ENCODE results near the gene CENPE.

Gene CENPE

DNA sequence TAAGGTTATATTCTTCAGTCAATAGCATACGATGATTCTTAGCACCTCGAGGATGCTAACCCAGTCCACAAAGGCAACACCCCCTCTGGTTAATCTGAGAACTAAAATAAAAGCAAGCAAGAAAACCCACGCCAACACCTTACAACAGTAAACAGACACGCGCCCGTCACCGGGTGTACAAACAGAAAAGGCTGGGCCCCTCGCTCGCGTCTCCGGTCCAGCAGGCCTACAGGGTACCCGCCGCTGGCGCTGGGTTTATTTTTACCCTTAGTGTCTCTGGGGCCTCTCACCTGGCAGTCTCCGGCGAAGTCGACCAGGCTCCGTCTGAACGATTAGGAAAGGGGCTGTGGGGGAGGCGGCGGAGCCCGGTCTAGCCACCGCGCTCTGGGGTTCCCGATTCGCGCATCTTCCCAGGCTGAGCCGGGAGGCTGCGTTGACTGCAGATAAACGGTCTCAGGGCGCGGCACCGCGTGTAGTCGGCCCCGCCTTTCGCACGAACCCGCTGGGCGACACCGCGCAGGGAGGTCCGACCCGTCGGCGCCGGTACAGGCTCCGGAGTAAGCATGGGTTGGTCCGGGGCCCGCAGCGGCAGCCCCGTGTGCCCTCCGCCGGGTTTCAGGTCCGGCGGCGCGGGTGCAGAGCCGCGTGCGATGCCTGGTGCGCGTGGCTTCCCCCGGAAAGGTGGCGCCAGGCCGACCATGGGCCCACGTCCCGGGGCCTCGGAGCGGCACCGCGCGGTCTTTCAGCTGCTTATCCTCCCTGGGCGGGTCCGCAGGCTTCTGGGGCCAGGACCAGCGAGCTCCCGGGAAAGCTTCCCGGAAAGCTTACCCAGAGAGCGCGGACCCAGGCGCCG is 122.0 kb downstream of the CENPE start:
- TF ChIP-seq, protein P1, sequence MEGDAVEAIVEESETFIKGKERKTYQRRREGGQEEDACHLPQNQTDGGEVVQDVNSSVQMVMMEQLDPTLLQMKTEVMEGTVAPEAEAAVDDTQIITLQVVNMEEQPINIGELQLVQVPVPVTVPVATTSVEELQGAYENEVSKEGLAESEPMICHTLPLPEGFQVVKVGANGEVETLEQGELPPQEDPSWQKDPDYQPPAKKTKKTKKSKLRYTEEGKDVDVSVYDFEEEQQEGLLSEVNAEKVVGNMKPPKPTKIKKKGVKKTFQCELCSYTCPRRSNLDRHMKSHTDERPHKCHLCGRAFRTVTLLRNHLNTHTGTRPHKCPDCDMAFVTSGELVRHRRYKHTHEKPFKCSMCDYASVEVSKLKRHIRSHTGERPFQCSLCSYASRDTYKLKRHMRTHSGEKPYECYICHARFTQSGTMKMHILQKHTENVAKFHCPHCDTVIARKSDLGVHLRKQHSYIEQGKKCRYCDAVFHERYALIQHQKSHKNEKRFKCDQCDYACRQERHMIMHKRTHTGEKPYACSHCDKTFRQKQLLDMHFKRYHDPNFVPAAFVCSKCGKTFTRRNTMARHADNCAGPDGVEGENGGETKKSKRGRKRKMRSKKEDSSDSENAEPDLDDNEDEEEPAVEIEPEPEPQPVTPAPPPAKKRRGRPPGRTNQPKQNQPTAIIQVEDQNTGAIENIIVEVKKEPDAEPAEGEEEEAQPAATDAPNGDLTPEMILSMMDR (IDR thresholded peaks at IDR 0.05; ENCODE audit: borderline replicate concordance, insufficient read depth, low read depth, low read length), result 0 out of 2 replicates have a peak, but pooled peaks have one; percentile 9
- H3K4me3 ChIP-seq (ENCODE audit: low read depth, low read length), result peak overlapping the region; percentile 86

DNA sequence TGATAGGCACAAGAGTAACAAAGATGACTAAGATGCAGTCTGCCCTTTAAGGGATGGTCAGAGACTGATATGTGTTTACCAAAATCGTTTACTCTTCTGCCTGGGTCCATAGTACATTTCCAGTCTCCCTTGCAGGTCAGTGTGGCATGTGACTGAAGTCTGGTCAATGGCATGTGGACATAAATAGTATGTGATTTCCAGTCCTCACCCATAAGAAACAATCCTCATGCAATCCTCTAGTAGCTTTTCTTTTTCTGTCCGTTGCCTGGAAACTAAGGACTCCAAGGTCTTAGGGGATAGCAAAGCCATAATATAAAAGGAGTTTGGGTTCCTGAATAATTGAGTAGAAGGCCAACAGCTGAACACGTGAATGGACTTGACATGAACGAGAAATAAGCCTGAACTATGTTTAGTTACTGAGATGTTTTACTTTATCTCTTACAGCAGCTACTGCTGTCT is 122.7 kb downstream of the CENPE start:
- H3K4me3 ChIP-seq (ENCODE audit: low read depth, low read length), result peak overlapping the region; percentile 86
- TF ChIP-seq, protein P1 (IDR thresholded peaks at IDR 0.05; ENCODE audit: borderline replicate concordance, insufficient read depth, low read depth, low read length), result no peak

DNA sequence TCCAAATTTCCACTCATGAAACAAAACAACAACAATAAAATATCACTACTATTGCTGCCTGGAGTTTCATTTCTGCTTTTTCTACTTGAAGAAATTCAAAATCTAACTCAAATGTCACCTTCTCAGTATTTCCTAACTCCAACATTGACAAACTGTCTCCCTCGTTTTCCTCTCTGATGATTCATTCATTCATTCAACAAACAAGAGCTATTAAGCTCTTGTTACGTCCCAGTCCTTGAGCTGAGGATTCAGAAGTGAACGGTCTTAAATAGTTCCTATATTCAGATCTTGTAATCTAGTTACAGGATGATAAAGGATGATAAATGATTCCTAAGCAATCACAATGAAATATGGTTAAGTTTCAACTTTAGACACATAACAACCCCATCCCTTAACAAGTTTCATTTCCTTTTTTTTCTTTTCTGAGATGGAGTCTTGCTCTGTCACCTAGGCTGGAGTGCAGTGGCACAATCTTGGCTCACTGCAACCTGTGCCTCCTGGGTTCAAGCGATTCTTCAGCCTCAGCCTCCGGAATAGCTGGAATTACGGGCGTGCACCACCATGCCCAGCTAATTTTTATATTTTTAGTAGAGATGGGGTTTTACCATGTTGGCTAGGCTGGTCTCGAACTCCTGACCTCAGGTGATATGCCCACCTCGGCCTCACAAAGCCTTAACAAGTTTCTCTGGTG is 123.3 kb downstream of the CENPE start:
- H3K4me3 ChIP-seq (ENCODE audit: low read depth, low read length), result peak overlapping the region; percentile 86
- TF ChIP-seq, protein P1 (IDR thresholded peaks at IDR 0.05; ENCODE audit: borderline replicate concordance, insufficient read depth, low read depth, low read length), result no peak

DNA sequence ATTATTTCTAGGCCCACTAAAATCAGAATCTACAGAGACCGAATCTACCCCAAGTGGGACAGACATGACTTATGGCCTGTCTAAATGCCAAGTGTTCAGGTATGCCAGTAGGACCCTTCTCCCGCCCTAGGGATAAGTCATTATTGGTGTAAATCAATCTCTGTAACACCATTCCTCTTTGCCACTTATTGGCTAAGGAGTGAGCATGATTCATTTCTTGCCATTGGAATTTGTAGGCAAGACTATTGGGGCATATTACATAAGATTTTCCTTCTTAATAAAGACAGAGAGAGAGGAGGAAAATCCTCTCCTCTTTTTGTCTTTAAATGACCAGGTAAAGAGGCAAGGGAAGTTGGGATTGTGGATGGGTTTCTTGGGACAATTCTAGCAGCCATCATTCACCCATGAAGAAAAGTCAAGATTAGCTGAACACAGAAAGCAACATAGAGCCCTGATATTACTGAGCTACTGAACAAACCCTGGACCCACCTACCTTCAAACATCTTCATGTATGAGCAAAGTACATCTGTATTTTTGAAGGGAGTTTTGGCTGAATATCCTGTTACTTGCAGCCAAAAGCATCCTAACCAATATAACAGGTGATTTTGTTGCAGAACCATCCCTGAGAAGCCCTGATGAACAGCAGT is 124.2 kb downstream of the CENPE start:
- no peak overlapping the region for H3K4me3 ChIP-seq (ENCODE audit: low read depth, low read length)
- TF ChIP-seq, protein P1 (IDR thresholded peaks at IDR 0.05; ENCODE audit: borderline replicate concordance, insufficient read depth, low read depth, low read length), result no peak

DNA sequence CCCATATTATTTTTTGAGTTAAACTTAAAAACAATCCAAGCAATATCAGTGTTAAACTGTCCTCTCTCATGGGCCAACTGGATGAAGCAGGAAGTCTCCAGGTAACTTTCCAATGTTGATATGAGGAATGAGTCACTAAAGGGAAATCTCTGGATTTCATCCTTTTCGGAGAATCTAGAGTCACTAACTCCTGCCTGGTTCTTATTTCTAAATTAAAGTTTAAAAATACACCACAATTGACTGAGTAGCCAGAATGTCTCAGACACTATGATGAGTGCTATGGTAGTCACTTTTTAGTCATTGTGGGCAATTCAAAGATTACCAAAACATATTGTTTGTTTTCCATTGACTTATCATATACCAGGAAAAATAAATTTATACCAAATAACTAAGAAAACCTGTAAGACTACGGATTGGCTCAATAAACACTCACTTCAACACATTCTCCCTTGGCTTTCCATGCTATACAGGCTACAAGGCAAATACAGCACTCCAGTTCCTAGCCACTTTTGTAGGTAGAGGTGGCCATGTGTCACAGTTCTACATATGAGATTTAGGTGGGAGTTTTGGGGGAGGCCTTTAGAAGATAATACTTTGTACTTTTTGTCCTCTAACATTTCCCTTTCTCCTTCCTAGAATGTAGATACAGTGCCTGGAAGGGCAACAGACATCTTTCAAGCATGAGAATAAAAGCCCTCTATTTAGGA is 130.1 kb downstream of the CENPE start:
- H3K4me3 ChIP-seq (ENCODE audit: low read depth, low read length), result no peak overlapping the region
- TF ChIP-seq, protein P1 (IDR thresholded peaks at IDR 0.05; ENCODE audit: borderline replicate concordance, insufficient read depth, low read depth, low read length), result no peak

DNA sequence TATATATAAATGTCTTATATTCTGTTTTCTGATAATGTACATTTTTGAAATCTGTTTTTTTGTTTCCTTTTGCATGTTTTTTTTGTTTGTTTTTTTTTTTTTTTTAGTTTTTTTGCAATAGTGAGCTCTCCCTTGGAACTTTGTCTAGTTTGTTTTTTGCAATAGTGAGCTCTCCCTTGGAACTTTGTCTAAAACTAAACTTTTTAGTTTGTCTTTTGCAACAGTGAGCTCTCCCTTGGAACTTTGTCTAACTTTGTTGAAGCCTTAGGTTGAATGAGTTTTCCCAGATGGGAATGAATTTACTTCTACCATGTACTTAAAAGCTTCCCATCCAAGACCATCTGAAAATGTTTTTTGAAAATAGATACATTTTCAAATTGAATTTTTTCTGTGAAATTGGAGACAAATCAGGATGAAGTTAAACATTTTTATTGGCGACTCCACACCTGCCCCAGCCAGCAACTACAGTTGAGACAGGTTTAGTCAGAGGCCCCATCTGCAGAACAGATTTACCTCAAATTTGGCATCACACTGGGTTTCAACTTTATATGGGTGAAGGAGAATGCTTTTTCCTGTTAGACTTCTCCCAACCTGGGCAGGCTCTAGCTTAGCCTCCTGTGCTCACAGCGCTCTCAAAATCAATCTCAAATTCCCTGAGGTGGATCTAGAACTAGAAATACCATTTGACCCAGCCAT is 137.5 kb downstream of the CENPE start:
- TF ChIP-seq, protein P1 (IDR thresholded peaks at IDR 0.05; ENCODE audit: borderline replicate concordance, insufficient read depth, low read depth, low read length), result no peak
- H3K4me3 ChIP-seq (ENCODE audit: low read depth, low read length), result no peak overlapping the region
